ENCODE data around the gene RALY. TPM values are rescaled to one million over a fixed set of nuclear protein-coding genes. Genes with fewer than 3 reads are reported as not detected.

Gene RALY
- total and polyA plus RNA-seq, 2 donors (not counting 3 experiments of a cell fraction or from before 2014, with no cell fraction given): 142 to 146 TPM

- H2AFZ ChIP-seq (ENCODE audit: low read depth, low read length): no peak overlapping the region
- no peaks in the 10 kb centered on the region for H3K27me3 ChIP-seq (ENCODE audit: control insufficient read depth in 2 of 2, insufficient read depth in 2 of 2, low read length in 2 of 2)
- FAIRE-seq (no peak), DNase-seq (ENCODE audit: low read depth, low spot score) (no peak)
- BruUV-seq (replicated peaks): no TSS peak
- ChIA-PET CTCF (no interaction called here), POLR2A (no interaction called here)
- H3K4me2 ChIP-seq (ENCODE audit: insufficient read depth, low read length): no peak overlapping the region
- no peak overlapping the region for H3K4me3 ChIP-seq (replicated peaks in 1 of 3; ENCODE audit: insufficient read depth in 1 of 3, low read depth in 1 of 3, low read length in 3 of 3)
- no peaks in the 10 kb centered on the region for H3K9me3 ChIP-seq (replicated peaks; ENCODE audit: control insufficient read depth, insufficient read depth, low read length)
- no peak overlapping the region for H3K9ac ChIP-seq (replicated peaks; ENCODE audit: extremely low read depth, insufficient read depth, low read length)
- no peaks in the 10 kb centered on the region for H4K20me1 ChIP-seq (replicated peaks; ENCODE audit: control insufficient read depth, extremely low read depth, insufficient read depth, low read length)
- intact Hi-C loops (cut with micrococcal nuclease) (no loop called here), dilution Hi-C loops (cut with MboI; ENCODE audit: extremely low pct_ligation_motif_present, low sequenced_read_pairs) (no loop called here)
- TF ChIP-seq MAX (IDR thresholded peaks at IDR 0.05; ENCODE audit: insufficient read depth, insufficient read length) (no peak), EZH2 (IDR thresholded peaks at IDR 0.05; ENCODE audit: borderline replicate concordance, low read depth, low read length, severe bottlenecking) (no peak), JUN (IDR thresholded peaks at IDR 0.05; ENCODE audit: borderline replicate concordance, insufficient read depth, insufficient read length, low read depth) (no peak), FOS (IDR thresholded peaks at IDR 0.05; ENCODE audit: borderline replicate concordance, insufficient read depth, low read length) (no peak), CTCF (IDR thresholded peaks at IDR 0.05; ENCODE audit: extremely low read depth in 1 of 2, insufficient read depth in 1 of 2, low read depth in 1 of 2, low read length in 2 of 2) (no peak), POLR2A (IDR thresholded peaks at IDR 0.05; ENCODE audit: low read depth, low read length) (no peak), GATA2 (IDR thresholded peaks at IDR 0.05; ENCODE audit: insufficient read depth, insufficient read length, low read depth, low read length) (no peak)
- peaks cover 3 to 39% of the 10 kb centered on the region in 2 experiments for H3K36me3 ChIP-seq (ENCODE audit: control insufficient read depth in 2 of 2, extremely low read depth in 1 of 2, insufficient read depth in 2 of 2, low read length in 2 of 2)
- peaks cover 3% of the 10 kb centered on the region for H3K79me2 ChIP-seq (ENCODE audit: control insufficient read depth, insufficient read depth, low read length)
- H3K27ac ChIP-seq (ENCODE audit: insufficient read depth, low read depth, low read length): no peak overlapping the region
- no peaks in the 10 kb centered on the region for H3K4me1 ChIP-seq (ENCODE audit: control insufficient read depth, extremely low read depth, insufficient read depth, low read length)
- no peaks in the 10 kb centered on the region for H3K9me1 ChIP-seq (replicated peaks; ENCODE audit: control insufficient read depth, extremely low read depth, insufficient read depth, low read length)
These were observed 86.1 kb downstream of the RALY start for GRCh38 chr20:34079818-34080217.

All from endothelial cell of umbilical vein (primary cell).